HepG2 (cell line): ENCODE results near the gene CLASP2.

Source experiments
- EZH2 ChIP-seq: conservative IDR thresholded peaks from 2 replicates; pipeline ENCODE4 v1.6.1; 2012; ENCODE audit warnings: mild to moderate bottlenecking, low read depth, low read length, moderate library complexity
- HNRNPL ChIP-seq: fragments of 200-400 bp; formaldehyde crosslinking; IDR thresholded peaks from 2 replicates; pipeline ENCODE4 v1.6.1; 2017; ENCODE audit warnings: mild to moderate bottlenecking, low read depth, low read length
- NFYC ChIP-seq: IDR thresholded peaks from 2 replicates; pipeline ENCODE4 v1.6.1; 2016; ENCODE audit warnings: missing genetic modification reagents, missing compliant biosample characterization
- POLR2A ChIP-seq, 2 experiments: IDR thresholded peaks; 2 replicates each; pipeline ENCODE4 v1.6.1; 2011; ENCODE audit warnings: low read depth in 2 of 2, low read length in 2 of 2, mild to moderate bottlenecking in 1 of 2, moderate library complexity in 1 of 2; ENCODE audit not compliant: insufficient read depth in 1 of 2
- ZNF3 ChIP-seq: IDR thresholded peaks from 2 replicates; pipeline ENCODE4 v1.7.0; 2017; ENCODE audit warnings: inconsistent platforms
- TF ChIP-seq, protein P1 (sequence below): sonication (generic); formaldehyde crosslinking; IDR thresholded peaks from 2 replicates; pipeline ENCODE4 v1.5.0; 2020; ENCODE audit warnings: mild to moderate bottlenecking, missing genetic modification reagents, moderate library complexity
- TF ChIP-seq, protein P2 (sequence below): sonication (generic); formaldehyde crosslinking; IDR thresholded peaks from 2 replicates; pipeline ENCODE4 v1.4.0; 2020; ENCODE audit warnings: mild to moderate bottlenecking, low read depth, missing genetic modification reagents
- TF ChIP-seq, protein P3 (sequence below): sonication (generic); formaldehyde crosslinking; IDR thresholded peaks from 2 replicates; pipeline ENCODE4 v1.5.0; 2020; ENCODE audit warnings: mild to moderate bottlenecking, missing genetic modification reagents, borderline replicate concordance

DNA sequence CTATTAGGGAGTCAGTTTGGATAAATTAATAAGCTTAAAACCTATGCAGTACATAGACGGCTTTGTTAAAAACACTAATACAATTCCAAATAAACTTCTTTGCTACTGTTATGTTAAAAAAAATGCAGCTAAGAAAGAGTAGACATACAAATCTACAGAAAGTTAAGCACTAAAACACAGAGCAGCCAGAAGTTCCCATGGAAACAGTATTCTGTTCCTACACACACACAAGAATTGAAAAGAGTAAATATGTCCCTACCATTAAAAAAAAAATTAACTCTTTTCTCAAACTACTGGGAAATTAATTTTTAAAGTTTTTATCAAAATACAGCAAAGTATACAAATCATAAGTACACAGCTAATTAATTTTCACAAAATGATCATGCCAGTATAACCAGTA, 71.6 kb downstream of the CLASP2 start:
- TF ChIP-seq POLR2A (IDR thresholded peaks at IDR 0.05; ENCODE audit: insufficient read depth in 1 of 2, low read depth in 2 of 2, low read length in 2 of 2) (no peak), HNRNPL (no peak), NFYC (CRISPR knock-in tag) (no peak), ZNF3 (no peak), EZH2 (no peak)
- TF ChIP-seq, protein P1, sequence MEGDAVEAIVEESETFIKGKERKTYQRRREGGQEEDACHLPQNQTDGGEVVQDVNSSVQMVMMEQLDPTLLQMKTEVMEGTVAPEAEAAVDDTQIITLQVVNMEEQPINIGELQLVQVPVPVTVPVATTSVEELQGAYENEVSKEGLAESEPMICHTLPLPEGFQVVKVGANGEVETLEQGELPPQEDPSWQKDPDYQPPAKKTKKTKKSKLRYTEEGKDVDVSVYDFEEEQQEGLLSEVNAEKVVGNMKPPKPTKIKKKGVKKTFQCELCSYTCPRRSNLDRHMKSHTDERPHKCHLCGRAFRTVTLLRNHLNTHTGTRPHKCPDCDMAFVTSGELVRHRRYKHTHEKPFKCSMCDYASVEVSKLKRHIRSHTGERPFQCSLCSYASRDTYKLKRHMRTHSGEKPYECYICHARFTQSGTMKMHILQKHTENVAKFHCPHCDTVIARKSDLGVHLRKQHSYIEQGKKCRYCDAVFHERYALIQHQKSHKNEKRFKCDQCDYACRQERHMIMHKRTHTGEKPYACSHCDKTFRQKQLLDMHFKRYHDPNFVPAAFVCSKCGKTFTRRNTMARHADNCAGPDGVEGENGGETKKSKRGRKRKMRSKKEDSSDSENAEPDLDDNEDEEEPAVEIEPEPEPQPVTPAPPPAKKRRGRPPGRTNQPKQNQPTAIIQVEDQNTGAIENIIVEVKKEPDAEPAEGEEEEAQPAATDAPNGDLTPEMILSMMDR (CRISPR knock-in tag): no peak
- TF ChIP-seq, protein P2, sequence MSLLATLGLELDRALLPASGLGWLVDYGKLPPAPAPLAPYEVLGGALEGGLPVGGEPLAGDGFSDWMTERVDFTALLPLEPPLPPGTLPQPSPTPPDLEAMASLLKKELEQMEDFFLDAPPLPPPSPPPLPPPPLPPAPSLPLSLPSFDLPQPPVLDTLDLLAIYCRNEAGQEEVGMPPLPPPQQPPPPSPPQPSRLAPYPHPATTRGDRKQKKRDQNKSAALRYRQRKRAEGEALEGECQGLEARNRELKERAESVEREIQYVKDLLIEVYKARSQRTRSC (CRISPR knock-in tag): no peak
- TF ChIP-seq, protein P3, sequence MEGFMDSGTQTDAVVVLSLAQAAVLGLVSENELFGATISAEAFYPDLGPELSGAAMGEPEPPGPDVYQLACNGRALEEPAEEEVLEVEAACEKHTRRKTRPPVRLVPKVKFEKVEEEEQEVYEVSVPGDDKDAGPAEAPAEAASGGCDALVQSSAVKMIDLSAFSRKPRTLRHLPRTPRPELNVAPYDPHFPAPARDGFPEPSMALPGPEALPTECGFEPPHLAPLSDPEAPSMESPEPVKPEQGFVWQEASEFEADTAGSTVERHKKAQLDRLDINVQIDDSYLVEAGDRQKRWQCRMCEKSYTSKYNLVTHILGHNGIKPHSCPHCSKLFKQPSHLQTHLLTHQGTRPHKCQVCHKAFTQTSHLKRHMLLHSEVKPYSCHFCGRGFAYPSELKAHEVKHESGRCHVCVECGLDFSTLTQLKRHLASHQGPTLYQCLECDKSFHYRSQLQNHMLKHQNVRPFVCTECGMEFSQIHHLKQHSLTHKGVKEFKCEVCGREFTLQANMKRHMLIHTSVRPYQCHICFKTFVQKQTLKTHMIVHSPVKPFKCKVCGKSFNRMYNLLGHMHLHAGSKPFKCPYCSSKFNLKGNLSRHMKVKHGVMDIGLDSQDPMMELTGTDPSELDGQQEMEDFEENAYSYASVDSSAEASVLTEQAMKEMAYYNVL: no peak
